HT-29 (cell line): Measurements from ENCODE around the gene MLST8. TPM values are rescaled to one million over a fixed set of nuclear protein-coding genes. Genes with fewer than 3 reads are reported as not detected.
"Not testable (repeated sequence)": the region's sequence is repeated elsewhere in the genome, so short reads cannot be mapped to it uniquely, and the experiment has no call there.

Source experiments
- DNase-seq: peaks from one replicate; pipeline ENCODE4 v3.0.0-alpha.2; 2015; ENCODE audit warnings: low spot score
- total RNA-seq: library from RNA; depleted of rRNA; stranded (reverse); fragments of >200 nt; shearing (Covaris generic); gene quantifications from 2 replicates; pipeline ENCODE4 v1.2.3, GENCODE V29; 2014

Gene MLST8
- total RNA-seq, 1 experiment from 2014 or later, result 98.9 TPM

DNA sequence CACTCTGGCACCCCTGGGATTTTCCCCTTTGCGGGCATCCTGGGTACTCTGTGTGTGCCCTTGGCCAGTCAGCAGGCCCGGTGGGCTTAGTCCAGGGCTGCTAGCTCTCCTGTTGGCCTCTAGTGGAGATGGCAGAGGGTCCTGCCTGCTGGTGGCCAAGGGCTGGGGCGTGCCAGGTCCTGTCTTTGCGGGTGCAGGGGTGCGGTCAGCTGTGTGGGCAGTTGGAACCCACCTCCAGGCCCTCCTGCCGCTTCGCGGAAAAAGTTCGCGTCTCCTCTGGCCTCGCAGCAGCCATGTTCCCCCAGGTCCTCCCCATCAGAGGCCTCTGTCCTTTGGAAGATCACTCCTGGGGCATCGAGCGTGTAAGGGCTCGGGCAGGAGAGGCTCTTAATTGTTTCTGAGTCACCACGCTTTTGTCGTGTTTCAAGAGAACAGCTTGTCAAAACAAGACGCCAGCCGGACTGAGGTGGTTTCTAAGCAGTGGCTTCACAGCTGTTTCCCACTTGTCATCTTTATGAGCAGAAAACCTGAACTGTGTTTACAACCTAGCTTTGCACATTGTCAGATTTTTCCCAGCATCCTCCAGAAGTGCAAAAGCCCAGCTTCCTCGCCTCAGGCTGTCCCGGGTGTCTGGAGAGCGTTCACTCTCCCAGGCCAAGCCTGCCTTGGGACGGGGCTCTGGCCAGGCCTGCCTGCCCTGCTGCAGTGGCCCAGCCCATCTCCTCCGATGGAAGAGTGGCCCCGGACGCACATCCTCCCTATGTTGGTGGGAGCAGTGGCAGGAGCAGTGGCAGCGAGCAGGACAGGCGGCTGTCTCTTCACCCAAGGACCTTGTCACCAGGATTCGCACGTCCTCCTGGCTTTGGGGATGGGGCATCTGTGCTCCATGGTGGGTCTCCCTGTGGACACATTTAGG, 26.0 kb downstream of the MLST8 start:
- DNase-seq, result no peak

DNA sequence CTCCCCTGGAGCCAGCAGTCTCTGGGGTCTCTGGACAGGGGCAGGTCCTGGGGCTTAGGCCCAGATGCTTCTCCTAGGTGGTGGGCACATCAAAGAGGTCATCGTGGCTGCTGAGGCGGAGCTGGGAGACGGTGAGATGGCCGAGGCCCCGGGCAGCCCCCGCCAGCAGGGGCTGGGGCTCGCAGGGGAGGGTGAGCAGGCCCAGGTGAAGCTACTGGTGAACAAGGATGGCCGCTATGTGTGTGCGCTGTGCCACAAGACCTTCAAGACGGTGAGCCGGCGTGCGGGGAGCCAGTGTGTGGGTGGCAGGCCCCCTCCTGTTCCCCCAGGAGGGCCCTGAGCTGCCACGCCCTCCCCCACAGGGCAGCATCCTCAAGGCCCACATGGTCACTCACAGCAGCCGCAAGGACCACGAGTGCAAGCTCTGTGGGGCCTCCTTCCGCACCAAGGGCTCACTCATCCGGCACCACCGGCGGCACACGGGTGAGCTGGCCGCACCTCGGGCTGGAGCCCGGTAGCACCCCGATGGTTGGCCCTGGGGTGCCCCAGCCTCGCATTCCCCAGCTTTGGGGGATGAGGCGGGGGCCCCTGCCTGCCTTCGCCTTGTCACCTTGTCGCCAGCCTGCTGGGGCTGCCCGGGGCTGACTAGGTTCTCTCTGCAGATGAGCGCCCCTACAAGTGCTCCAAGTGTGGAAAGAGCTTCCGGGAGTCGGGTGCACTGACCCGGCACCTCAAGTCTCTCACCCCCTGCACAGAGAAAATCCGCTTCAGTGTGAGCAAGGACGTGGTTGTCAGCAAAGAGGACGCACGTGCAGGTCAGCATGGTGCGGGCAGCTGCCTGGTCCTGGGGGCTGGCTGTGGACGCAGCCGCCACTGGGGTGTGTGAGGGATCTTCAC, 27.1 kb downstream of the MLST8 start:
- DNase-seq, result no peak

DNA sequence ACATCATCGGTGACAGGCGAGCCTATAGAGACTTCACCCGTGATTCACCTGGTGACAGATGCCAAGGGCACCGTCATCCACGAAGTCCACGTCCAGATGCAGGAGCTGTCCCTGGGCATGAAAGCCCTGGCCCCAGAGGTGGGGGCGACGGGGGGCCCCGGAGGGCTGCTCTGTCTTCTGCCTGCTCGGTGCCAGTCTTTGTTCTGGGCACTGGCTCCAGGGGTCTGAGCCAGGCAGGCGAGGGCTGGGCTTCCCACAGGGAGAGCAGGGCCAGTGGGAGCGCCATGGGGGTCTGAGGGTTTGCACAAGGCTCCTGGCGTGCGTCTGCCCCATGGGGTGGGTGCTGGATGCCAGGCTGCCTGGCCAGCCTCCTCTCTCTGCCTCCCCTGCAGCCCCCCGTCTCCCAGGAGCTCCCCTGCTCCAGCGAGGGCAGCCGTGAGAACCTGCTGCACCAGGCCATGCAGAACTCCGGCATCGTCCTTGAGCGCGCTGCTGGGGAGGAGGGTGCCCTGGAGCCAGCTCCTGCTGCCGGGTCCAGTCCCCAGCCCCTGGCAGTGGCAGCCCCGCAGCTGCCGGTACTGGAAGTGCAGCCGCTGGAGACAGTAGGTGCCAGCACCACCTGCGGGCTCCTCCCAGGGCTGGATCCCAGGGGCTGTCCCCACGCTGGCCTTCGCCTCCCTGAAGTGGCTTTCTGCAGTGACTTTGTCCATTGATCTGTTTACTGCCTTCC, 28.0 kb downstream of the MLST8 start:
- no peak for DNase-seq

DNA sequence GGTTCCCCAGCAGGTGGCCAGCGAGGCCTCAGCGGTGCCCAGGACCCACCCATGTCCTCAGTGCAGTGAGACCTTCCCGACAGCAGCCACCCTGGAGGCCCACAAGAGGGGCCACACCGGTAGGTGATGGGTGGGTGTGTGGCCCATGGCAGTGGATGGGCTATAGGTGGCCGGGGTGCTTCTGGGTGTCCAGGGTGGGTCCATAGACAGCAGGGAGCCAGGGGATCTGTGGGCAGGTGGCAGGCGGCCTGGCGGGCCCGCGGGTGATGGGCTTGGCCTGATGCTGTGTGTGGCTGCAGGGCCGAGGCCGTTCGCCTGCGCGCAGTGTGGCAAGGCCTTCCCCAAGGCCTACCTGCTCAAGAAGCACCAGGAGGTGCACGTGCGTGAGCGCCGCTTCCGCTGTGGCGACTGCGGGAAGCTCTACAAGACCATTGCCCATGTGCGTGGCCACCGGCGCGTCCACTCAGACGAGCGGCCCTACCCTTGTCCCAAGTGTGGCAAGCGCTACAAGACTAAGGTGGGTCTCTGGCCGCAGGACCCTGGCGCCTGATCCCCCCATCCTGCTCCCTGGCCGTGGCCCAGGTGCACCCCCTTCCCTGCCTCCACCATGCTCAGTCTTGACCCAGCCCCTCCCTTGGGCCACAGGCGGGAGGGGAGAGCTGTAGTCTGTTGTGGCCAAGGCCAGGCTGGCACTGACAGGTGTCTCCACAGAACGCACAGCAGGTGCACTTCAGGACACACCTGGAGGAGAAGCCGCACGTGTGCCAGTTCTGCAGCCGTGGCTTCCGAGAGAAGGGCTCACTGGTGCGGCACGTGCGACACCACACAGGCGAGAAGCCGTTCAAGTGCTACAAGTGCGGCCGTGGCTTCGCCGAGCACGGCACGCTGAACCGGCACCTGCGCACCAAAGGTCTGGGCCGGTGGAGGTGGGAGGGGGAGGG, 28.9 kb downstream of the MLST8 start:
- DNase-seq, result no peak

DNA sequence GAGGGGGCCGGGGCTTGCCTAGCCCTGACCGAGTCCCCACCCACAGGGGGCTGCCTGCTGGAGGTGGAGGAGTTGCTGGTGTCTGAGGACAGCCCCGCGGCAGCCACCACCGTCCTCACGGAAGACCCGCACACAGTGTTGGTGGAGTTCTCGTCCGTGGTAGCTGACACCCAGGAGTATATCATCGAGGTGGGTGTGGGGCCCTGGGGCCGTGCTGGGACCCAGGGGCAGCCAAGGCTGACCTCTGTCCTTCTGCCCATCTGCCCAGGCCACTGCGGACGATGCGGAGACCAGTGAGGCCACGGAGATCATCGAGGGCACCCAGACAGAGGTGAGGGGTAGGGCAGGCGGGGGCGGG, 29.5 kb downstream of the MLST8 start:
- DNase-seq, result no peak

DNA sequence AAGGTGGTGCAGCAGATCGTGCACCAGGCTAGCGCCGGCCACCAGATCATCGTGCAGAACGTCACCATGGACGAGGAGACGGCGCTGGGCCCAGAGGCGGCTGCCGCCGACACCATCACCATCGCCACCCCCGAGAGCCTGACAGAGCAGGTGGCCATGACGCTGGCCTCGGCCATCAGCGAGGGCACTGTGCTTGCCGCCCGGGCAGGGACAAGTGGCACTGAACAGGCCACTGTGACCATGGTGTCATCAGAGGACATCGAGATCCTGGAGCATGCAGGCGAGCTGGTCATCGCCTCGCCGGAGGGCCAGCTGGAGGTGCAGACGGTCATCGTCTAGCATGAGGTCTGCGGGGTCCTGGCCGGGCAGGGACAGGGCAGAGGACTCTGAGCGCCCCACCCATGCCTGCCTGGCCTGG, 30.0 kb downstream of the MLST8 start:
- DNase-seq, result no peak

DNA sequence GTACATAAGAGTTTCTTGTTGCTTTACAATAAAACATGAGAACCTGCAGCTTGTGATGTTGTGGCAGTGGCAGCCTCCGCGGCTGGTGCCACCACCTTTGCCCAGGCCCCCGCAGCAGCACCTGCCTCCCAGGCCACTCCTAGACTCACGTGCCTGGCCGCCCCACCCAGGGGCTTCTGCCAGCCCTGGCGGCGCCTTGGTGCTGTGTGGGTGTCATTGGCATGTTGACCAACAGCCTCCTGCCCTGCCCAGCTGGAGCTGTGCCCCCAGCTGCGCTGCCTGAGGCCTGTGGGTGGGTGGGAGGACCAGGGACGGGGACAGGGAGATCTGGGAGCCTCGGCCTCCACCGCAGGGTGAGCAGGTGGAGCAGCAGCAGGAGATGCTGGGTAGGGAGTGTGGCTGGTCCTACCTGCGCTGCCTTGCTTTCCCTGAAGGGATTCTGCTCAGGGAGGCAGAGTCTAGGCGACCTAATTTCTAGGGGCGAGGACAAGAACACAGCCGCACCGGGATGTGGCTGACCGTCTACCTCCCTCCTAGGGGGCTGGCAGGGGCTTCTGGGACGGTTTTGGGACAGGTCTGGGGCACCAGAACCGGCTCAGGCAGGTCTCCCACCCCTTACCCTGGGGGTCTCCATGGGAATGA, 30.6 kb downstream of the MLST8 start:
- DNase-seq, result no peak

DNA sequence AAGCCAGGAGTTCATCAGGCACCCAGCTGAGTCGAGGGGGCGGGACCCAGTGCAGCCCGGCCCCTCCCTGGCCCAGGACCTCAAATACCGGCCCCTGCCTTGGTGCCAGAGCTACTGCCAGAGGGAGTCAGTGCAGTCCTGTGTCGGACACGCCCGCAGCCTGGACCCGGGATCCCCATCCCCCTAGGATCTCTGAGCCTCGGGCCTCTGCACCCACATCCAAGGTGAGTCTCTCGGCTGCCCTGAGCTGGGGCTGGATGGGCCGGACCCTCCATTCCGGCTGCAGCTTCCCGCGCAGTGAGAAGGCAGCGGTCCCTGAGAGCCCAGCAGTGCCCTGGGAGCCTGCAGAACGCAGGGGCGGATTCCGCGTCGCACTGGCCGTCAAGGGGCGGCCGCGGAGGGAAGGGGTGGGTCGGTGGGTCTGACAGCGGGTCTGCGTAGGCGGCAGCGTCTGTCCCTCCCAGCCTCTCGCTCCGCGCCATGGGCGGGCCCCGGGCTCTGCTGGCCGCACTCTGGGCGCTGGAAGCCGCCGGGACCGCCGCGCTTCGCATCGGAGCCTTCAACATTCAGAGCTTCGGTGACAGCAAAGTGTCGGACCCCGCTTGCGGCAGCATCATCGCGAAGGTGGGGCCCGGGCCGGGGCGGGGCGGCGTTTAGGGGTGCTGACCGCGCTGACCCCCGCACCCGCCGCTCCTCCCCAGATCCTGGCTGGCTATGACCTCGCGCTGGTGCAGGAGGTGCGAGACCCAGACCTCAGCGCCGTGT, 31.3 kb downstream of the MLST8 start, which contains the start of gene DNASE1L2:
DNASE1L2 (plus strand) TSS at position 108 of the 765 bp plus-strand sequence; CDS start at position 481, 373 bp downstream.
- no peak for DNase-seq

DNA sequence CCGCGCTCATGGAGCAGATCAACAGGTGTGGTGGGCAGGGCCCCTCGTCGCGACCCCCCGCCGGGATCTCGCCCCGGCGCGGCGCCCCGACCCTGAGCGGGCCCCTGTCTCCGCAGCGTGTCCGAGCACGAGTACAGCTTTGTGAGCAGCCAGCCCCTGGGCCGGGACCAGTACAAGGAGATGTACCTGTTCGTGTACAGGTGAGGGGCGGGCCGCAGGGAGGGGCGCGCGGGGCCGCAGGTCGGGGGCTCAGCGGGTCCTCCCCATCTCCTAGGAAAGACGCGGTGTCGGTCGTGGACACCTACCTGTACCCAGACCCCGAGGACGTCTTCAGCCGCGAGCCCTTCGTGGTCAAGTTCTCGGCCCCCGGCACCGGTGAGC, 31.8 kb downstream of the MLST8 start:
- DNase-seq, result no peak

DNA sequence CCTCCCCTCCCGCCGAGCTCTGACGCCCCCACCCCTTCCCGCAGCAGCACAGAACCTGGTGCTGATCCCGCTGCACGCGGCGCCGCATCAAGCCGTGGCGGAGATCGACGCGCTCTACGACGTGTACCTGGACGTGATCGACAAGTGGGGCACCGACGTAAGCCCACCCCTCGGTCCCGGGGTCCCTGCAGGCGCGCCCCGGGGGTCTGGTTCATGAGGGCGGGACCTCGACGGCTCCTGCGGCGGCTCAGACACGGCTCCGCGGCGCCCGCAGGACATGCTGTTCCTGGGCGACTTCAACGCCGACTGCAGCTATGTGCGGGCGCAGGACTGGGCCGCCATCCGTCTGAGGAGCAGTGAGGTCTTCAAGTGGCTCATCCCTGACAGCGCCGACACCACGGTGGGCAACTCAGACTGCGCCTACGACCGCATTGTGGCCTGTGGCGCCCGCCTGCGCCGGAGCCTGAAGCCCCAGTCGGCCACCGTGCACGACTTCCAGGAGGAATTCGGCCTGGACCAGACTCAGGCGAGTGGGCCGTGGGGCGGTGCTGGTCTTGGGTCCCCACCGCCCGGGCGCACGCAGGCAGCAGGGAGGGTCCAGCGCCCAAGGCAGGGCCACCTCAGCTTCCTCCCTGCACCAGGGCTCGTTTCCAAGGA, 32.4 kb downstream of the MLST8 start:
- no peak for DNase-seq

DNA sequence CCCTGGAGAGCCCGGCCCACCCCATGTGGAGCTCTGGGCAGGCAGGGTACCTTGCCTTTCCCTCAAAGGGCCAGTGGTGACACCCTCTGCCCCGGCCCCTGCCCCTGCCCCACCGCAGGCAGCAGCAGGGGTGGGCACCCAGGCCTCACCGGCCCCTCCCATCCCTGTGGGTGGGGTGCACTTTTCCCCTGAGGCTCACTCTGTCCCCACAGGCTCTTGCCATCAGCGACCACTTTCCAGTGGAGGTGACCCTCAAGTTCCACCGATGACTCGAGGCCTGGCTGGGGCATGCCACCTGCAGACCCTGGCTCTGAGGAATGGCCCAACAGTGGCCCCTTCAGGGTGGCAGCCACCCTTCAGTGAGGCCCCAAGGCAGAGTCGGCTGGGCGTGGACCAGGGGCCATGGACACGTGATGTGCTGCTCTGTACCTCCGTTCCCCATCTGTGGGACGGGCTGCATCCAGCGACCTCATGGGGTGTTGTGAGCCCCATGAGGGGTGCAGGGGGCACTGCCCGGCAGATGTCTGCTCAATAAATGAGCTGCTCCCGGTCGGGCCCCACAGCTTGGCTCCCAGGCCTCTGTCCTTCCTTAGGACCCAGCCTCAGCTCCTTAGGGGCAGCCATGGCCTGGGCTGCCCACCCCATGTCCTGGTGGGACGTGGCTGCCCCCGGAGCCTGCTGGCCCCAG, 33.0 kb downstream of the MLST8 start:
- no peak for DNase-seq

DNA sequence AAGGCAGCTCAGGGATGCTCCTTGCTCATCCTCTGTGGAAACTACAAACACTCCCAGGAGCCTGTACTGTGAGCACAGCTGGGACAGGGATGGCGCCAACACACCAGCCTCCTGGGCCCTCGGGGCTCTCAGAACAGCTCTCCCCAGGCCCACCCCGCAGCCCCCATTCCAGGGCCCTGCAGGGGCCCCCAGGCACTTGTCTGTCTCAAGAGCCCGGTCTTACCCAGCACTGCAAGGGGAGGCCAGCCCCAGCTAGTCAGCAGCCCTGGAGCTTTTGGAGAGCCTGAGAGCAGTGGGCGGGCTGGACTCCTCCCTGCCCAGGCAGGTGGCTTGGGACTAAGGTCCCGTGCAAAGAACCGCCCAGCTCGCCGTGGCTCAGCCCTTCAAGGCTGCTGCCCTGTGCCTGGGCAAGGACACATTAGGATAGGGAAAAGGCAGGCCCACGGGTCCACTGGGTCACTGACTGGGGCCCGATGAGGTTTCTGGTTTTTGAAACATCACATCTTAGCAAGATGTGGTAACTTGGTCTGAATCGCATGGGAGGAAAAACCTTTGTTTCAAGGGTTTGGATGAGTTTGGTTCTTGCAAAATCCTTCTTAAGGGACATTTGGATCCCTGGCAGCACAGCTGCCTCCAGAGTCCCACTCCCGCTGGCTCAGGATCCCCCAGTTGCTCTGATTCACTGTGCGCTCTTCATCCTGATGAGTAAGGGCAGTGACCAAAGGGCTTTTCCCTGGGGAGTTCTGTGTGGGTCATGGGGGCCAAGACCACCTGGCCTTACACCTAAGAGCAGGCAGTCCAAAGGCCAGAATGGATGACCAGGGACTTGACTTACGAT, 33.8 kb downstream of the MLST8 start:
- DNase-seq, result peak; percentile 74

DNA sequence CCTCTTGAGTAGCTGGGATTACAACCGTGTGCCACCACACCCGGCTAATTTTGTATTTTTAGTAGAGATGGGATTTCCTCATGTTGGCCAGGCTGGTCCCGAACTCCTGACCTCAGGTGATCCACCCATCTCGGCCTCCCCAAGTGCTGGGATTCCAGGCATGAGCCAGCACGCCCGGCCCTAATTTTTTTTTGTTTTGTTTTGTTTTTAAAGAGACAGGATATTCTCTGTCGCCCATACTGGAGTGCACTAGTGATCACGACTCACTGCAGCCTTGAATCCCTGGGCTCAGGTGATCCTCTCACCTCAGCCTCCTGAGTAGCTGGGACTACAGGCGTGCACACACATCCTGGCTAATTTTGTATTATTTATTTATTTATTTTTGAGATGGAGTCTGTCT, 35.1 kb downstream of the MLST8 start:
- DNase-seq, result not testable (repeated sequence)

DNA sequence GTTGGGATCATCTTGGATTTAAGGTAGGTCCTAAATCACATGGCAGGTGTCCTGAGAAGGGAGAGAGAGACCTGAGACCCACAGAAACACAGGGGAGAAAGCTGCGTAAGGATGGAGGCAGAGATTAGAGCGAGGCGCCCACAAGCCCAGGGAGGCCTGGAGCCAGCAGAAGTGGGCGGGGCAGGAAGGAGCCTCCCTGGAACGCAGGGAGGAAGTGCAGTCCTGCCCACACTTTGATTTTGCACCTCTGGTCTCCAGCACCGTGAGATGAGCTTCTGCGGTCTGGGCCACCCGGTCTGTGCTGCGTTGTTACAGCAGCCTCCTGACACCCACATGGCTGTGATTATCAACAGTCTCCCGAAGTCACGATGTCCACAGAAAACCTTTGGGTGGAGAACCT, 37.3 kb downstream of the MLST8 start:
- DNase-seq, result no peak

DNA sequence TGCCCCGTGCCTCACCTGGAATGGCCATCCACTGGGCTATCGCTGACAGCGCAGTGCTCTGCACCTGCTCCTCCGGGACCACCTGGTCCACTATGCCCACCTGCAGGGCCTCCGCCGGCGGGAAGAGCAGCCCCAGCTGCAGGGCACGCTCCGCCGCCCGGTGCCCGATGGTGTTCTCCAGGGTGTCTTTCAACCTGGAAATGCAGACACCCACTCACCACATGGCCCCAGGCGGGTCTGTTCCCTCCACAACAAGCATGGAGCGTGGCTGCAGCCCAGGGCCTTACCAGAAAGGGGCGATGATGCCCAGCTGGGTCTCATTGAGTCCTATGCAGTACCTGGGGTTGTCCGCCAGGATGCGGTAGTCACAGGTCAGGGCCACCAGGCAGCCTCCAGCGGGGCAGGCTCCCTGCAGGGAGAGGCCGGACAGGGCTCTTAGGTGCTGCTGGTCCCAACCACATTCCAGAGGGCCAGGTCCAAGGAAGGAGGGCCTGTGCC, 37.8 kb downstream of the MLST8 start:
- DNase-seq, result no peak

DNA sequence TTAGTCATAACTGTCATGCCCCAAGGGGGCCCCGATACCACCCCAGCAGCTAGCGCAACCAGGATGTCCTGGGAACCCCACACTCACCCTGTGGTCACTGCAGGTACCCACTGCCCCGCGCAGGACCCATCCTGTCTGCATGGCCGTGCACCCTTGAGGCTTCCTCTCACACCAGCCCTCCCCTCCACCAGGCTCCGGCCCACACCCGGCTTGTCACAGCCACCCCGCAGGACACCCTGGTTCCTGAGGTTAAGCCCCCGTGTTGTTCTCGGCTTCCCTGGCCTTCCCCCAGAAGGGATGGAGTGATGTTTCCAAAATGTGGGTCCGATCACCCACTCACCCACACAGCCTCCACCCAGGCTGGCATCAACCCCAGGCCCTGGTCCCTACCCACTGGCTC, 38.5 kb downstream of the MLST8 start:
- DNase-seq, result no peak

DNA sequence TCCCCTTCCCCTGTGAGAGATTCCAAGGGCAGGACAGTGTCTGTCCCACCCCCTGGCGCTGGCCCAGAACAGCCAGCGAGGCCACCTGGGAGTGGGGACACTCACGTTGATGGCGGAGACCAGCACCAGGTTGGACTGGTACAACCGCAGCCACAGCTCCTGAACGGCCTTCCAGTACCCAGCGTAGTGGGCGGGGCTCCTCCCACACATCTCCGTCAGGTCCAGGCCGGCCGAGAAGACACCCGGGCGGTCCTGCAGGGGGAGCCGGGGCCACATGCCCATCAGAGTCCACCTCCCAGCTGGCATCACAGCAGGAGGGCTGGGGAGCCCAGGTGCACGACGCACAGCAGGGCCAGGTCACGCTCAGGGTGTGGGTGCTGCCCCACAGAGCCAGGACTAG, 39.0 kb downstream of the MLST8 start:
- DNase-seq, result no peak
